DMS153 treated with DMSO at 0.1 percent for 48 hours (cell line): Measurements from ENCODE around the gene ACTL7B.
"Not testable (repeated sequence)": the region's sequence is repeated elsewhere in the genome, so short reads cannot be mapped to it uniquely, and the experiment has no call there.

Experiments
- DNase-seq: peaks from one replicate; lab custom pipeline; 2025; ENCODE audit not compliant: unreplicated experiment; lab: John Stamatoyannopoulos, UW

ACTL7B gene, protein sequence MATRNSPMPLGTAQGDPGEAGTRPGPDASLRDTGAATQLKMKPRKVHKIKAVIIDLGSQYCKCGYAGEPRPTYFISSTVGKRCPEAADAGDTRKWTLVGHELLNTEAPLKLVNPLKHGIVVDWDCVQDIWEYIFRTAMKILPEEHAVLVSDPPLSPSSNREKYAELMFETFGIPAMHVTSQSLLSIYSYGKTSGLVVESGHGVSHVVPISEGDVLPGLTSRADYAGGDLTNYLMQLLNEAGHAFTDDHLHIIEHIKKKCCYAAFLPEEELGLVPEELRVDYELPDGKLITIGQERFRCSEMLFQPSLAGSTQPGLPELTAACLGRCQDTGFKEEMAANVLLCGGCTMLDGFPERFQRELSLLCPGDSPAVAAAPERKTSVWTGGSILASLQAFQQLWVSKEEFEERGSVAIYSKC

DNA sequence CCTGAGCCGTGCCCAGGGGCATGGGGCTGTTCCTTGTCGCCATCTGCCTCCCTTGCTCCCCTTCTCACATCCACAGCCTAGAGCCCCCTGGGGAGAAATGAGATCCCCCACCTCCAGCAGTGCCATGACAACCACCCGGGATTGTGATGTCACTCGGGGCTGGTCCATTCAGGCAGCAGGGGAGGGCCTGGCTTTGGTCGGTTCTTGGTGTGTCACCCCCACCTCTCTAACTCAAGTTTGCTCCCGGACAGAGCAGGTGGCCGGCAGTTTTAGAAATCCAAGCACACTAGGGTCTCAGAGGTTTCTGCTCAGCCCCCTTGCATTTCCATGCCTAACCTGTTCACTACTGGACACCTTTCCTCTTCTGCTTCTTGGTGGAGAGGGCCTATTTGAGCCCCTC, at the start of gene ACTL7B:
Gene ACTL7B (minus strand): TSS at position 99 of the 400 bp plus-strand sequence. CDS start 56 bp downstream, at position 43.
- no peak for DNase-seq

DNA sequence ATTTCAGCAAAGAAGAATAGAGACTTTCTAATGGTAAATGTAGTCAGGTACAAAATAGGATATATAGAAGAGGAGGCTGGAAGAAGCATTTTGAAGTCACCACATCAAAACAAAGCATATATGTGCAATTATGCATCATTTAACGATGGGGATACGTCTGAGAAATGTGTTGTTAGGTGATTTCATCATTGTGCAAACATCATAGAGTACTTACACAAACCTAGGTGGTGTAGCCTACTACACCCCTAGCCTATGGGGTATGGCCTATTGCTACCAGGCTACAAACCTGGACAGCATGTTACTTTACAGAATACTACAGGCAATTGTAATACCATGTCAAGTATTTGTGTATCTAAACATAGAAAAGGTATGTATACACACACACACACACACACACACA, 49.7 kb upstream of the ACTL7B start:
- DNase-seq, result peak; percentile 42

DNA sequence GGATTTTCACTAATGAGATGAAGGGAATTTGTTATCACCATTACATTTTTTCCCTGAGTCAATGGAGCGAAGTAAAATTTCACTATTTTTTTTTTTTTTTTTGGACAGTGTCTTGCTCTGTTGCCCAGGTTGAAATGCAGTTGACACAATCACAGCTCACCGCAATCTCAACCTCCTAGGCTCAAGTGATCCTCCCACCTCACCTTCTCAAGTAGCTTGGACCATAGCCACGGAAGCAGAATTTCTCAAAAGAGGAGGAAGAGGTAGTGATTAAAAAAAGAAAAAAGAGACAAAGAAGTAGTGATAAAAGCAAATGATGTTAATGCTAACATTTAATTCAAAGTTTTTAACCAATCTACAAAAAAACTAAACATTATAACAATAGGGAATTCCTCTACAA, 48.4 kb upstream of the ACTL7B start:
- DNase-seq, result no peak

DNA sequence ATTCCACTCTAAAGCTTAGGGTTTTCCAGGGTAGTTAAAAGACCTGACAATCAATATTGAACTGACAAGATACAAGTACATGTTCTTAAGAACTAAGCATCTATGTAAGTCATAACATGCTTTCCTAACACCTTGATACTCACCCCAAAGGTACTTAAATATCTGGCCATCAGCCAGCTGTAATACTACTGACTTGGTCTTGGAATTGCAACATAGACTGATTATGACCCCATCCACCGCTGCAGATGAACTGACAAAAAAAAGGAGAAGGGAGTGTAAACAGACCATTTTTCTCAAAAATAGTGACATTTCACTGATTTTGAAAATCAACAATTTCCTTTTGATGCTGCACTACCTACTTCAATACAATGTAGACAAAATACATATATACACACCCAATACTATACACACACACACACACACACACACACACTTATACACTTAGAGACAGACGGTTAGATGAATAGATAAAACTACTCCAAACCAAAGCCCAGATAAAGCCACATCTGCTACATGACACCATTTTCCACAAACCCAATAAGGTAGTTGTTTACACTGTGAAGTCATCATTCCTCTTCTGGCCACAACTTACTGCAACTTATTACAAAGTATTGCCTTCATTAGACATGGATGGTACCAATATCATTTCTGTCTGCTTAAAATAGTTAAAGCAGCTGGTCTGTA, 47.8 kb upstream of the ACTL7B start:
- peak; percentile 35 for DNase-seq

DNA sequence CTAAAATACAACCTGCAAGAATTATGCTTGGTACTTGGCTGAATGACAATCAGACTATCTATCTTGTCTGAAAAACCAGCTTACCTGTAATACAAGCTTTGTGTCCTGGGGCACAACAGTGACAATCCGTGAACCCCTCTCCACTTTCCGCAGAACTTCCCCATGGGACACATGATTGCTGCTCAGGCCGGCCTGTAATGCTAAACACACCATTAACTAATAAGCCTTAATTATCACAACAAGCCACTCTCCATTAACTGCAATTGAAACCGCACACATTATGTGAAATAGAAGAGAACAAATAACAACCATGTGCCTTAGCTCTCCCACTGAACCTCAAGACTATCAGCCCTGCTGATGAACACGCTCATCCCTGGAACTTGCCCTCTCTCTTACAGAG, 44.4 kb upstream of the ACTL7B start:
- DNase-seq, result no peak

DNA sequence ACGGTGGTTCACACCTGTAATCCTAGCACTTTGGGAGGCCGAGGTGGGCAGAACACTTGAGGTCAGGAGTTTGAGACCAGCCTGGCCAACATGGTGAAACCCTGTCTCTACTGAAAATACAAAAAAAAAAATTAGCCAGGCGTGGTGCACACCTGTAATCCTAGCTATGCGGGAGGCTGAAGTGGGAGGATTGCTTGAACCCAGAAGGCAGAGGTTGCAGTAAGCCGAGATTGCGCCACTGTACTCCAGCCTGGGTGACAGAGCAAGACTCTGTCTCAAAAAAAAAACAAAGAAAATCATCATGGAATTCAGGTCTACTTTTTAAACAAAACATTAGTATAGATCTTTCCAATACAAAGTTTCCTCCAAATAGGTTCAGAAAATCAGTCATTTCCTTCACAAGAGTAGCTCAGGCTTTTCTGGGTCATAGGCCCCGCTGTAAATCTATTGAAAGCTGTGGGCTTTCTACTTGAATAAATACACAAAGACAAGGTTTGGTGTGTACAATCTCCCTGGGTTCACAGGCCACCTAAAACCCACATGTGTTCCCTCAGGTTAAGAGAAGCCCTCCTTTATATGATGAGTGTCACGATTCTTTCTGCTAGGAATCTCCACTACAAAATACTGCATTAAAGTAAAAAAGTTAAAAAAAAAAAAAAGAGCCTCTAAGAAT, 43.4 kb upstream of the ACTL7B start:
- DNase-seq, result not testable (repeated sequence)

DNA sequence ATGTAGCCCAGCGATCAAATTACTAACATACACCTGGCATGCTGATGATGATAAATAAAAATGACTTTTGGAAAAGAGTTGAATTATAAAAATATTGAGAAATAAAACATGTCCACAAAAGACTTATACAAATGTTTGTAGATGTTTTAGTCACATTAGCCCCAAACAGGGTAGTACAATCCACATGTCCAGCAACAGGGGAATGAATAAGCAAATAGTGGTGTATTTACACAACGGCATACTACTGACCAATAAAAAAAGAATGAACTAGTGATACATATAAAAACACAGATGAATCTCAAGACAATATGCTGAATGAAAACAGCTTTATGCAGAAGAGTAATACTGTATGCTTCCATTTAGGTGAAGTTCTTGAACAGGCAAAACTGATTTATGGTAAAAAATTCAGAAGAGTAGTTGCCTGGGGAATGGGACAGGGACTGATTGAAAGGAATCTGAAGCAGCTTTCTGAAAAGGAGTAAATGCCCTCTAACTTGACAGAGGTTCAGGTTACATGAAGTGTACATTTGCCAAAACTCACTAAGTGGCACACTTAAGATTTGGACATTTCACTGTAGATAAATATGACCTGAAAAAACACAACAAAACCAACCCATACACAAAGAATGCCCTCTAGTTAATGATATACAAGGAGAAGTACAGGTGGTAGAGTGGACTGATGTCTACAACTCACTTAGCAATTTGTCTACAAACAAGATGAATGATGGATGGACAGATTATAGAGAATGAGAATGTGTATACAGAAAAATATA, 41.7 kb upstream of the ACTL7B start:
- DNase-seq, result no peak

DNA sequence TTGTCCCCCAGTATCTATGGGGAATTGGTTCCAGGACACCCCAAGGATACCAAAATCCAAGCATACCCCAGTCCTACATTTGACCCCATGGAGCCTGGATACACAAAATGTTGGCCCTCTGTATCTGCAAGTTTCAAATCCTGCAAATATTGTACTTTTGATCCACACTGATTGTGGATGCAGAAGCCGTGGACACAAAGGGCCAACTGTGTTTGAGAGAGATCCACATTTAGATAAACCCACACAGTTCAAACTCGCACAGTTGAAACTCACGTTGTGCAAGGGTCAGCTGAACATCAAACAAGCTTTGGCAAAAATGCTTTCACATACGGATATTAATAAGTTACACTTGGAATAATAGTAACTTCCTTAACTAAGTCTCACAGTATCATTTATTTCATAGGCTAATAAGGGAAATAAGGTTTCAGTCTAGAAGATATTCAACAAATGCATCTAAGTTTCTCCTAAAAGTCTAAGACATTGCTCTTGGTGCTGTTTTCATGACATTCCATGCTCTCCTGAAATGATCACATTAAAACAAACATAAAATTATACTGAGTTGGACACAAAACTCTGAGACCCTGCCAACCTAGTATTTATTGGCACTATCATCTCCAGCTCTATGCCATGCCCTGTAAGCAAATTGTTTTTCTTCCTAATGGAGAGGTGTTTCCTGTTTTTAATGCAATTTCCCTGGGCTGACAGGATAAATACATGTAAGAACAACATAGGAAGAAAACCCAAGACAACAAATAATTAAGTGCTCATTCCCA, 38.6 kb upstream of the ACTL7B start:
- no peak for DNase-seq

DNA sequence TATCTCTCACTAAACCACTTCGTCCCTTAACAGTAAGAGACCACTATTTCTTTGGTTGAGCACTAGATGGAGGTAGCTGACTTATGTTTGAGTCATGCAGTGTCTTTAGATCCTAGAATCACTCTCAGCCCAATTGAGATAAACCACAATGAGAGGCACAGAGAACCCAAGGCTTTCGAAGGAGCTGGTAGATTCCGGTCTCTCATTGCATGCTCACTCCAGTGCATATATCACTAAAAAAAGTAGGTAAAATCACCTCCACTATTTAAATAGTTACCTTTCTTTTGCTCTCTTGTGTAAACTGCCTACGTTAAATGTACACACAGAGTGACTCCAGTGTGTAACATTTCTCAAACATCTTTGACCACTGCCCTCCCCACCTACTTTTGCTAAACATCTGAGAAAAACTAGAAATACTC, 33.9 kb upstream of the ACTL7B start:
- peak; percentile 2 for DNase-seq

DNA sequence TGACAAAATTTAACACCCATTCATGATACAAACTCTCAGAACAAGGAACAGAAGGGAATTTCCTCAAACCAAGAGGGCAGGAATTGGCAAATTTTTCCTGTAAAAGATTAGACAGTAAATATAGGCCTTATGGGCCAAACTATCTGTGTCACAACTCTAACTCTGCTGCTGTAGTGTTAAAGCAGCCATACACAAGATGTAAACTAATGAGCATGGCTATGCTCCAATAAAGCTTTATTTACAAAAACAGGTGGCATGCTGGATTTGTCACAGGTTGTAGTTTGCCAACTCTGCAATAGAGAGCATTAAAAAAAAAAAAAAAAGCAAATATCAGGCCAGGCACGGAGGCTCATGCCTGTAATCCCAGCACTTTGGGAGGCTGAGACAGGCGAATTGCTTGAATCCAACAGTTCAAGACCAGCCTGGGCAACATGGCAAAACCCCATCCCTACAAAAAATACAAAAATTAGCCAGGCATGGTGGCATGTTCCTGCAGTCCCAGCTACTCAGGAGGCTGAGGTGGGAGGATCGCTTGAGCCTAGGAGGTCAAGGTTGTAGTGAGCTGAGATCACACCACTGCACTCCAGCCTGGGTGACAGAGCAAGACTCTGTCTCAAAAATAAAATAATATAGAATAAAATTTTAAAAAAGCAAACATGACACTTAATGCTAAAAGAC, 30.9 kb upstream of the ACTL7B start:
- DNase-seq, result not testable (repeated sequence)

DNA sequence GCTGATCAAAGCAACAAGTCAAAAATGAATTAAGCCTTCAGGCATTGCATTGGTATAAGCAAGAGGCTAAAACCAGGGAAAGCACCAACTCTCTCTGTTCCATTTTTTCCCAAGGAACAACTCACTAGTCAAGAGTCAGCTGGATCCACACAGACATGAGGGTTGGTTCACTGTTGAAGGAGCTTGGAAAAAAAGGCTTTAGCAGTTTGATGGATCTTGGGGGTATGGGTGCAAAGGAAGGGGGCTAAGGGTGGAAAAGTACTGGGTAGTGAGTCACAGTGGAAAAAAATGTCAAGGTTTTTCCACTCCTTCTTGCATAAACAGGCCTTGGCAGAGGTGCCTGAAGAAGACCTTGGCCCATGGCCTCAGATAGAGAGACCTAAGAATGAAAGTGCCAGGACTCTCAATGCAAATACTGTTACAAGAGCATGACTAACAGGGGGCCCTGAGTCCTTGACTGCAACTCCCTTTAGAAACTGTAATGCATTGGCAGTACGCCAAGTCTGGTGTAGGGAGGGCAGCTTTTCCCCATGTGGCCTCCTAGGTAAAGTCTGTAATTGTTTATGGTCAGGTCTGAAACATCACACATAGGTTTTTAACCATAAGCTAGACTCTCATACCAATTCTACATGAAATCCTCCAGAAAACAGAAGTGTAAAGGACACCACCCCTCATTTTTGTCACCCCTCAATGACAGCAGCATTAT, 30.0 kb upstream of the ACTL7B start:
- peak; percentile 95 for DNase-seq

DNA sequence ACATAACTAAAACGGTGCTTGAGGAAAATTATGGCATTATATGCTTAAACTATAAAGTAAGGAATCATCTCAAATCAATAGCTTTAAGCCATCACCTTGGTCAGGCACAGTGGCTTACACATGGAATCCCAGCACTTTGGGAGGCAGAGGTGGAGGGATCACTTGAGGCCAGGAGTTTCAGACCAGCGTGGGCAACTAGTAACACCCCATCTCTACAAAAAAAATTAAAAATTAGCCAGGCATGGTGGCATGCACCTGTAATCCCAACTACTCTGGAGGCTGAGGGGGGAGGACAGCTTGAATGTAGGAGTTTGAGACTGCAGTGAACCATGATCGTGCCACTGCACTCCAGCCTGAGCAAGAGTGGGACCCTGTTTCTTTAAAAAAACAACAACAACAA, 28.9 kb upstream of the ACTL7B start:
- DNase-seq, result no peak

DNA sequence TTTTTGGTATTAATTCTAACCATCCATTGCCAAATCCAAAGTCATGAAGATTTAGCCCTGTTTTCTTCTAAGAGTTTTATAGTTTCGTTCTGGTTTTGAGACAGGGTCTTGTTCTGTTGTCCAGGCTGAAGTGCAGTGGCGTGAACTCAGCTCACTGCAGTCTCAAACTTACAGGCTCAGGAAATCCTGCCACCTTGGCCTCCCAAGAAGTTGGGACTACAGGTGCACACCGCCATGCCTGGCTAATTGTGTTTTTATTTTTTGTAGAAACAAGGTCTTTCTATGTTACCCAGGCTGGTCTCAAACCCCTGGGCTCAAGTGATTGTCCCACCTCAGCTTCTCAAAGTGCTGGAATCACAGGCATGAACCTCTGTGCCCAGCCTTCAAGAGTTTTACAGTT, 27.3 kb upstream of the ACTL7B start:
- DNase-seq, result no peak

DNA sequence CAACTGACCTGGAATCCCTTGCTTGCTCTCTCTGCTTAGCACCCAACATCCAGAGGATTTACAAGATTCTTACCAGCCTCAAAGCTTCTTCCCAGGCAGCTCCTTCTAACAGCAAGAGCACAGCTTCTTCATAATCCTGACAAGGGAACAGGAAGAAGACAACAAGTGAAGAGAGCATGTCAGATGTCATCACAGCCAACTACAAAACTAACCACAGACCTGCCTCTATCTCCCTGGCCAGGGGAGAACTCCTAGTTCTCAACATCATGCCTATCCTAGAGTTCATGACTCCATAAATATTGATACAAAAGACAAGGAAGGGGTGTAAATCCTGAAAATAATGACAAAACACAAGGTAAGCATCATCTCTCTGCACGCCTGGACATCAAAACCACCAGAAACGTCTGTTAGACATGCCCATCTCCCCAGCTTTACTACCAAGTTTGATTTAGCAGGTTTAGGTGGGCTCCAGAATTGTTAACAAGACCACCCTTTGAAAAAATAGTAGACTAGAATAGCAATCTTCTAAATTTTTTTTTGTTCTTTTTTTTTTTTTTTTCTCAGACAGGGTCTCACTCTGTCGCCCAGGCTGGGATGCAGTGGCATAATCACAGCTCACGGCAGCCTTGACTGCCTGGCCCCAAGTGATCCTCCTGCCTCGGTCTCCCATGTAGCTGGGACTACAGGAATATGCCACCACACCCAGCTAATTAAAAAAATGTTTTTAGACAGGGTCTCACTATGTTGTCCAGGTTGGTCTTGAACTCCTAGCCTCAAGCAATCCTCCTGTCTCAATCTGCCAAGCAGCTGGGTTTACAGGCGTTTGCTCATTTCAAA, 26.5 kb upstream of the ACTL7B start:
- DNase-seq, result no peak

DNA sequence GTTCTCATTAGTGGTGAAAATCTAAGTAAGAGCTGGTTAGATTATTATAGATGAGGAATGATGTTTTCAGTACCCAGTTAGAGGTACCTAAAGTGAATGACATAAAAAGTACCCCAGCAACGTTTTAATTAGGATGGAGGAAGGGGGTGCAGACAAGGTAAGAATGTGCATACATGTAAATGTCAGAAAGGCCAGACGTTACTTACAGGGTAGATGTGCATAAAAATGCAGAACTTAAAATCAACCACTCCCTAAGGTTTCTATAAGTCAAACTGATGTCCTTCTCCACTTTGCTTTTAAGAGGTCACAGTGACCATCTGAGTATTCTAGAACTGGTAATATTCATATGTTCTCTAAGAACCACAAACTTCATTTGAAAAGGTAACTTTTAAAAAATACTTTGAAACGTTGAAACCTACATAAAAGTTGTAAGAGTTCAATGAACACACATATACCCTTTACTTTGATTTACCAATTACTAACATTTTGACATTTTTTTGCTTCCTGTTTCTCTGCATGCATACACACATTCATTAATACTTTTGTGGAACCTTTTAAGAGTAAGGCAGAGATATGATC, 25.0 kb upstream of the ACTL7B start:
- no peak for DNase-seq

DNA sequence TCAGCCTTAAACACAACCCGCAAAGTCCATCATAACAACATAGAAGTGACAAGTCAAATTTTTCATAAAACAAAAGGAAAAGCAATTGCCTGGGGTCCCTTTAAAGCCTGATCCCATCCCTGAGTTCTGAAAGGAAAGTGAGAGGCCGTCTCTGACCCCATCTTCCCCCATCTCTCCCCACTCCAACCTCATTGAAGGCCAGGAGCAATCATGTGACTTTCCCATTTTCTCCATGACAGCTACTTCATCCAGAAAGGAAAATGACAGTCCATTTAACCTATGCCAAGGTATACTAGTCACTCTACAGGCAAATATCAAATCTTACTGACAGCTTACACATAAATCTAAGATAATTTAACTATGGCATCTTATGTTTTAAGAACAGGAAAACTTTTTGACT, 21.7 kb upstream of the ACTL7B start:
- DNase-seq, result no peak

DNA sequence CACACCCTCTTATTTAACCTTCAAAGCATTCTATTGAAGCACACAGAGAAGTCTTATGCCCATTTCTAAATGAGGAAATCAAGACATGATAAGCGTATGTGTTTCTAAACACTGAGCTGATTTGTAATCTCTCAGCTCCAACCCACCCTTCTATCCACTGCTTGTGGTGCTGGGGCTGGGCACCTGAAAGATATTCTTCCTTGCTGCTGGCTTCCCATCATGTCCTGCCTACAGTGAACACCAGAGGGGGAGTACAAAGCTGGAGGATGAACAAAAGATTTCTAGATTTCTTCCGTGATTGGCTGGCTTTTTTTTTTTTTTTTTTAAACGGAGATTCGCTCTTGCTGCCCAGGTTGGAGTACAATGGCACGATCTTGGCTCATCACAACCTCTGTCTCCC, 20.6 kb upstream of the ACTL7B start:
- no peak for DNase-seq
